Skeletal muscle tissue (tissue), 4 donors: ENCODE data around the gene SNRNP25. TPM values are rescaled to one million over a fixed set of nuclear protein-coding genes. Genes with fewer than 3 reads are reported as not detected.
"Not testable (repeated sequence)": the region's sequence is repeated elsewhere in the genome, so short reads cannot be mapped to it uniquely, and the experiment has no call there.

Source experiments
- H3K27ac ChIP-seq: one replicate; pipeline ENCODE4 v1.7.0; 2013; ENCODE audit warnings: mild to moderate bottlenecking, low read depth, low read length, inconsistent platforms
- H3K27me3 ChIP-seq, 3 donors: one replicate each; pipeline ENCODE4 v1.7.0; 2013; ENCODE audit warnings: low read length in 3 of 3; ENCODE audit not compliant: control insufficient read depth in 3 of 3, insufficient read depth in 3 of 3
- H3K36me3 ChIP-seq, 3 donors: one replicate each; pipeline ENCODE4 v1.7.0; 2013; ENCODE audit warnings: low read length in 3 of 3; ENCODE audit not compliant: control insufficient read depth in 3 of 3, insufficient read depth in 3 of 3
- H3K4me1 ChIP-seq, 3 donors: one replicate each; pipeline ENCODE4 v1.7.0; 2013; ENCODE audit warnings: low read length in 3 of 3, mild to moderate bottlenecking in 3 of 3; ENCODE audit not compliant: control insufficient read depth in 3 of 3, insufficient read depth in 3 of 3
- H3K4me3 ChIP-seq, 3 donors: one replicate each; pipeline ENCODE4 v1.7.0; 2013; ENCODE audit warnings: low read length in 3 of 3
- H3K9ac ChIP-seq, 3 donors: one replicate each; pipeline ENCODE4 v1.7.0; 2013; ENCODE audit warnings: low read length in 3 of 3, mild to moderate bottlenecking in 3 of 3, moderate library complexity in 2 of 3, low read depth in 1 of 3
- H3K9me3 ChIP-seq, 3 donors: one replicate each; pipeline ENCODE4 v1.7.0; 2013; ENCODE audit warnings: low read length in 3 of 3; ENCODE audit not compliant: control insufficient read depth in 3 of 3
- total RNA-seq: library from RNA; depleted of rRNA; stranded (reverse); fragments of >200 nt; gene quantifications from one replicate; pipeline ENCODE4 v1.2.3, GENCODE V29; 2014
- donor health status: Osteomylitis.

The SNRNP25 gene
- total RNA-seq: 16.2 TPM

GRCh38 chr16:53346-54236 is at the start of gene SNRNP25, which contains the start of gene POLR3K:
Gene SNRNP25 (plus strand): TSS chr16:53828. CDS start chr16:54017, 189 bp downstream.
Gene POLR3K (minus strand): TSS chr16:53608. CDS start chr16:53586, 22 bp downstream.
- peak within 1 kb of the TSS; percentile 51 for H3K27ac ChIP-seq
- H3K9ac ChIP-seq: peak within 1 kb of the TSS; percentile 91 to 94 (median 93)
- H3K4me1 ChIP-seq: peaks cover 10 to 11% (median 11%) of the 10 kb centered on the region in 3 donors
- no peaks in the 10 kb centered on the region for H3K27me3 ChIP-seq
- H3K9me3 ChIP-seq: no peaks in the 10 kb centered on the region
- H3K4me3 ChIP-seq: peak within 1 kb of the TSS; percentile 89 to 94 (median 89)
- H3K36me3 ChIP-seq: peaks cover 32 to 41% (median 37%) of the 10 kb centered on the region in 3 donors

DNA sequence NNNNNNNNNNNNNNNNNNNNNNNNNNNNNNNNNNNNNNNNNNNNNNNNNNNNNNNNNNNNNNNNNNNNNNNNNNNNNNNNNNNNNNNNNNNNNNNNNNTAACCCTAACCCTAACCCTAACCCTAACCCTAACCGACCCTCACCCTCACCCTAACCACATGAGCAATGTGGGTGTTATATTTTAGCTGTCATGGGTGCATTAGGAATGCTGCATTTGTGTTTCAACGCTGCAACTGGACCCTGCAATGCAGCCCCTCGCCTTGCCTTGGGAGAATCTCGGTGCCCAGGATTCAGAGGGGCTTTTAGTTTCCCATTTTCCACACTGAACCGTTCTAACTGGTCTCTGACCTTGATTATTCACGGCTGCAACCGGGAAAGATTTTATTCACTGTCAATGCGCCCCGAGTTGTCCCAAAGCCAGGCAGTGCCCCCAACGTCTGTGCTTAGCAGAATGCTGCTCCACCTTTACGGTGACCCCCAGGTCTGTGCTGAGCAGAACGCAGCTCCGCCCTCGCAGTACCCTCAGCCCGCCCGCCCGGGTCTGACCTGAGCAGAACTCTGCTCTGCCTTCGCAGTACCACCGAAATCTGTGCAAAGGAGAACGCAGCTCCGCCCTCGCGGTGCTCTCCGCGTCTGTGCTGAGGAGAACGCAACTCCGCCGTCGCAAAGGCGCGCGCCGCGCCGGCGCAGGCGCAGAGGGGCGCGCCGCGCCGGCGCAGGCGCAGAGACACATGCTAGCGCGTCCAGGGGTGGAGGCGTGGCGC is 43.5 kb upstream of the SNRNP25 start:
- no peaks in the 10 kb centered on the region for H3K4me1 ChIP-seq
- H3K36me3 ChIP-seq: no peaks in the 10 kb centered on the region
- no peaks in the 10 kb centered on the region for H3K27me3 ChIP-seq
- H3K4me3 ChIP-seq: peak overlapping the region in 1 of 3 donors; percentile 14
- no peak overlapping the region for H3K9ac ChIP-seq
- no peak overlapping the region for H3K27ac ChIP-seq
- H3K9me3 ChIP-seq: no peaks in the 10 kb centered on the region

DNA sequence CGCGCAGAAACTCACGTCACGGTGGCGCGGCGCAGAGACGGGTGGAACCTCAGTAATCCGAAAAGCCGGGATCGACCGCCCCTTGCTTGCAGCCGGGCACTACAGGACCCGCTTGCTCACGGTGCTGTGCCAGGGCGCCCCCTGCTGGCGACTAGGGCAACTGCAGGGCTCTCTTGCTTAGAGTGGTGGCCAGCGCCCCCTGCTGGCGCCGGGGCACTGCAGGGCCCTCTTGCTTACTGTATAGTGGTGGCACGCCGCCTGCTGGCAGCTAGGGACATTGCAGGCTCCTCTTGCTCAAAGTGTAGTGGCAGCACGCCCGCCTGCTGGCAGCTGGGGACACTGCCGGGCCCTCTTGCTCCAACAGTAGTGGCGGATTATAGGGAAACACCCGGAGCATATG is 42.9 kb upstream of the SNRNP25 start:
- not testable (repeated sequence) for H3K4me1 ChIP-seq, H3K4me3 ChIP-seq, H3K27ac ChIP-seq, H3K36me3 ChIP-seq, H3K27me3 ChIP-seq, H3K9me3 ChIP-seq, H3K9ac ChIP-seq

DNA sequence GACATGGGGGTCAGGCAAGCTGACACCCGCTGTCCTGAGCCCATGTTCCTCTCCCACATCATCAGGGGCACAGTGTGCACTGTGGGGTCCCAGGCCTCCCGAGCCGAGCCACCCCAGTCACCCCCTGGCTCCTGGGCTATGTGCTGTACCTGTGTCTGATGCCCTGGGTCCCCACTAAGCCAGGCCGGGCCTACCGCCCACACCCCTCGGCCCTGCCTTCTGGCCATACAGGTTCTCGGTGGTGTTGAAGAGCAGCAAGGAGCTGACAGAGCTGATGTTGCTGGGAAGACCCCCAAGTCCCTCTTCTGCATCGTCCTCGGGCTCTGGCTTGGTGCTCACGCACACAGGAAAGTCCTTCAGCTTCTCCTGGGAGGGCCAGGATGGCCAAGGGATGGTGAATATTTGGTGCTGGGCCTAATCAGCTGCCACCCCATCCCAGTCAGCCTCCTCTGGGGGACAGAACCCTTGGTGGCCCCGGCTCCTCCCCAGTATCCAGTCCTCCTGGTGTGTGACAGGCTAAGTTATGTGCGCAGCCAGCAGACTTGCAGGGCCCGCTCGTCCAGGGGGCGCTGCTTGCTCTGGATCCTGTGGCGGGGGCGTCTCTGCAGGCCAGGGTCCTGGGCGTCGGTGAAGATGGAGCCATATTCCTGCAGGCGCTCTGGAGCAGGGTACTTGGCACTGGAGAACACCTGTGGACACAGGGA is 36.4 kb upstream of the SNRNP25 start:
- not testable (repeated sequence) for H3K4me3 ChIP-seq, H3K4me1 ChIP-seq, H3K36me3 ChIP-seq, H3K9ac ChIP-seq, H3K9me3 ChIP-seq, H3K27me3 ChIP-seq, H3K27ac ChIP-seq

GRCh38 chr16:20886-21285 is 32.7 kb upstream of the SNRNP25 start:
- not testable (repeated sequence) for H3K4me1 ChIP-seq, H3K27me3 ChIP-seq, H3K27ac ChIP-seq, H3K36me3 ChIP-seq, H3K9ac ChIP-seq, H3K9me3 ChIP-seq, H3K4me3 ChIP-seq

DNA sequence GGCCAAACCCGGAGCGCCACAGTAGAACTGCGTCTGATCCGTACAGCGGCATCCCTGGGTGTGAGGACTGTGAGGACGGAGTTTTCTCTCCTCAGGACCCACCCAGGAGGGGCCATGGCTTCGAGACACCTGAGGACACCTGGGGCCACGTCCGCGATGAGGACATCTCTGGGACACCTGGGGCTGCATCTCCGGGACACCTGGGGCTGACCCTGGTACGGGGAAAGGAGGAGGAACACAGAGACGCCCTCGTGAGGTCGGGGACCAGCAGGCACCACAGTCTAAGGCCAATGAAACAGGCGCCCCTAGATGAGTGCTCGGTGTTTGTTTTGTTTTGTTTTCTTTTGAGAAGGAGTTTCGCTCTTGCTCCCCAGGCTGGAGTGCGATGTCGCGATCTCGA is 29.5 kb upstream of the SNRNP25 start:
- H3K27ac ChIP-seq, H3K4me1 ChIP-seq, H3K27me3 ChIP-seq, H3K4me3 ChIP-seq, H3K9ac ChIP-seq, H3K36me3 ChIP-seq, H3K9me3 ChIP-seq: not testable (repeated sequence)

GRCh38 chr16:25926-26348 is 27.7 kb upstream of the SNRNP25 start:
- H3K27ac ChIP-seq: not testable (repeated sequence)

GRCh38 chr16:30627-31026 is 23.0 kb upstream of the SNRNP25 start:
- H3K9ac ChIP-seq, H3K27me3 ChIP-seq, H3K9me3 ChIP-seq, H3K4me1 ChIP-seq, H3K36me3 ChIP-seq, H3K27ac ChIP-seq, H3K4me3 ChIP-seq: not testable (repeated sequence)

More at GRCh38 chr16:25926-26348, 27.7 kb upstream of the SNRNP25 start:
- H3K27me3 ChIP-seq, H3K9ac ChIP-seq, H3K36me3 ChIP-seq, H3K4me3 ChIP-seq, H3K4me1 ChIP-seq, H3K9me3 ChIP-seq: not testable (repeated sequence)

DNA sequence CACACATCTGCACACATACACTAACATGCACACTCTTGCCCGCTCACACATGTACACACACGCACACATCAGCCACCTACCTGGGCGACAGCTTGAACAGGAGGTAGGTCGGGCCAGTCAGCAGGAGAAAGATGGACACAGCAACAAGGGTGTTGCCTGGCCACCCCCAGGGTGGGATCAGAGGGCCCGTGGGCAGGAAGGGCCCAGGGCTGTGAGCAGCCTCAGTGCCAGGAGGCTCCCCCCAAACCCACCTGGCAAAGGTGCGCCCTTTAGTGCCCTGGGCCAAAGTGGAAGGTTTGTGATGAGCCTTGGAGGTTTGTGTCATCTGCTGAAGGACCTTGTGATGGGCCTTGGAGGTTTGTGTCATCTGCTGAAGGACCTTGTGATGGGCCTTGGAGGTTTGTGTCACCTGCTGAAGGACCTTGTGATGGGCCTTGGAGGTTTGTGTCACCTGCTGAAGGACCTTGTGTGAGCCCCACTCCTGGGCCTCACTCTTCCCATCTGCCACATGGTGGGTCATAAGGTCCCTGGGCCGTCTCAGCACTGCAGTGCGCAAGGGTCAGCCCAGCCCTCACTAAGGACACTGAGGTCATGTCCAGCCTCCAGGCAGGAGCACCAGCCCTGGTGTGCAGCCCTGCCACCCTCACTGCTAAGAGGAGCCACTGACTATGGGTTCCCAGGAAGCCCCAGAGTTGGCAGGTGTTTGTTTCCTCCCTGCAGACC is 20.3 kb upstream of the SNRNP25 start:
- not testable (repeated sequence) for H3K27me3 ChIP-seq, H3K9ac ChIP-seq, H3K27ac ChIP-seq, H3K9me3 ChIP-seq, H3K36me3 ChIP-seq, H3K4me3 ChIP-seq, H3K4me1 ChIP-seq
